Measurements from ENCODE around the gene PPIL6.
"Not testable (repeated sequence)": the region's sequence is repeated elsewhere in the genome, so short reads cannot be mapped to it uniquely, and the experiment has no call there.

Gene PPIL6

DNA sequence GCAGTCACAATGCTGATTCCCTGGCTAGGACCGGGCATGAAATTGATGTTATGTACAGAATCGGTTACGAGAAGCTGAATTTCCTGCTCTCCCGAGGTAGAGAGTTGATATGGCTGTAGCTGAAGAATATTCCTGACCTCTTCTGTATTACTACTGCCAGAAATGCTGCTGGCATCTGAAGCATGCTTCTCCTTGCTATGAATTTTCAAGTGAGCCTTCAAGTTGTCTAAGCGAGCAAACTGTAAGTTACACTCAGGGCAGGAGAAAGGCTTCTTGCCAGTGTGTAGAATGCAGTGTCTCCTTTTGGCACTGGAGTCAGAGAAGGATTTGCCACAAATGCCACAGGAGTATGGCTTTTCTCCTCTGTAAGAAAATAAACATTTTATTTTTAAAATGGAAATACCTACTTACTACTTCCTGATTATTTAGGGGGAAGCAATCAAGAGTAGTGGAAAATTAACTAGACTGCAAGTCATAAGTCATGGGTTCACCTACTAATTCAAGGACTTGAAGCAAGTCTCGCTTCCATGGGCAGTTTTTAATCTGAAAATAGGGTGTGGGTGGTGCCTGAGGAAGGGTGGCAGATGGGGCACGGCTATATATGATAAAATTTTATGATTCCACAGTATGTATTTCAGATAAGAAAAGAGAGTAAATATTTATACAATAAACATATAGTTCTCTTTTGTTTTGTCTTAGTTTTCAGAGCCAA, 25.9 kb upstream of the PPIL6 start:
- no peak for DNase-seq (ENCODE audit: low read depth)

DNA sequence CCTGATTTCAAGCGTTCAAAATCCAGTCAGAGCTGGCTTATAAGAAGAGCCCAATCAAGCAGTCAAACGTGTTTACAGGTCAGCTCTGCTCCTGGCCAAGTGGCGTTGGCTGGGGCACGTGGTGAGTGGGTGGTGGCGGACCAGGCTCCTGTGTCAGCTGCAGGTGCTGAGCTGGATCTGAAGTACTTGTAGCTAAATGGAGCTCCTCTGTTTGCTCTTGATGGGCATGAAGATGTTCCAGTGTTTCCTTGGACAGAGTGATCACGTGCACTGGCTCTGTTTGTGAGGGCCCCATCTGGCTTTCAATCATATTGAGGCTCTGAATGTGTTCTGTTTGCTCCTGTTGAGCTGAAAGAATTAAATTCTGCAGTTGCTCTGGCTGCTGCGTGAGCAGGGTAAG, 25.3 kb upstream of the PPIL6 start:
- no peak for DNase-seq (ENCODE audit: low read depth)

DNA sequence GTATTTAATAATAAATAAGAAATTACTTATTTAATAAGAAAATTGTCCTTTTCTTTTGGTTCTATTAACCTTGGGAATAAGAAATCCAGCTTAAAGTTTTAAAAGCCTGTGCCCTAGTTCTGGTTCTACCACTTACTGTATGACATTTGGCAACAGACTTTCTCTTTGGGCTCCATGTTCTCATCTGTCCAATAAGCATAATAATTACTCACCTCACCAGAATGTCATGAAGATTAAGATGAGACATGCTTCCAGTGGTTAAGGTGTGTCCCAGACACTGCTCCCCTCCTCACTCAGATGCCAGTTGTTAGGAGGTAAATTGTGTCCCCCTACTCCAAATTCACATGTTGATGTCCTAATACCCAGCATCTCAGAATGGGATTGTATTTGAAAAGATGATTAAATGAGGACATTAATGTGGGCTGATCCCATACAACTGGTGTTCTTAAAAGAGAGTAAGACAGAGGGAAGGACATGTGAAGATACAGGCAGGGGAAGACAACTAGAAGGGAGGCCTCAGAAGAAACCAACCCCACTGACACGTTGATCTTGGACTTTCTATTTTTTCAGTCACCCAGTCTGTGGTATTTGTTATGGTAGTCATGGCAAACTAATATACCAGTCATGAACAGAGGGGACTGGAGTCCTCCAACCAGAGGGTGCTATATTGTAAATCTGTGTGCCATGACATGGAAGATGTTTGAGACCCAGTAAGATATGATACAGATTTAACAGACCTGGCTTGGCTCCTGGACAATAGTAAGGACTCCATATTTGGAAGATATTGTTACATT, 21.5 kb upstream of the PPIL6 start:
- peak; percentile 26 for DNase-seq (ENCODE audit: low read depth)

DNA sequence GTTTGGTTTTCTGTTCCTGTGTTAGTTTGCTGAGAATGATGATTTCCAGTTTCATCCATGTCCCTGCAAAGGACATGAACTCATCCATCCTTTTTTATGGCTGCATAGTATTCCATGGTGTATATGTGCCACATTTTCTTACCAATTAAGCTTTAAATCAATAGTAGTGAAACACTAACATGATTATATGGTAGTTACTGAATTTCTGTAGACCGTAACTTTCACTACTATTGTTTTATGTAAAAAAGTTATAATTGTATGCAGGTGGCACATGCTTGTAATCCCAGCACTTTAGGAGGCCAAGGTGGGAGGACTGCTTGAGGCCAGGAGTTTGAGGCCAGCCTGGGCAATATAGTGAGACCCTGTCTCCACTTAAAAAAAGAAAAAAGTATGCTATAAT, 20.8 kb upstream of the PPIL6 start:
- not testable (repeated sequence) for DNase-seq (ENCODE audit: low read depth)

DNA sequence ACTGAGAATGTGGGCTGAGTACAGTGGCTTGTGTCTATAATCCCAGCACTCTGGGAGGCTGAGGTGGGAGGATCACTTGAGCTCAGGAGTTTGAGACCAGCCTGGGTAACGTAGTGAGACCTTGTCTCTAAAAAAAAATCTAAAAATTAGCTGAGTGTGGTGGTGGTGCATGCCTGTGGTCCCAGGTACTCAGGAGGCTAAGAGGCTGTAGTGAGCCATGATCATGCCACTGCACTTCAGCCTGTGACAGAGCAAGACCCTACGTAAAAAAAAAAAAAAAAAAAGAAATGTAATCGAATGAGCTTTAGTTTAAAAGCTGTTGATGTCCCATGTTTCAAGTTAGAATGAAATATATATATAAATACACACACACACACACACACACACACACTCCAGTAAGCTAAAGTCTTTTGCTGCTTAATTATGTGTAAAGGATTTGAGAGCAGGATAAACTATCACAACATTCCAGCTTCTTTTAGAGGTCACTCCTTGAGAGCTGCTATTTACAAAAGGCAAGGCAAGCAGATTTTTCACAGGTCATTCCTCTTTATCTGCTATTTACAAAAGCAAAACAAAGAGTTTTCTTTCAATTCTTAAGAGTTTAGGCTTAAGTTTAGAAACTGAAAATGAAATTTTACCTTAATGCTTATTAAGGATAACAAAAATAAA, 19.9 kb upstream of the PPIL6 start:
- DNase-seq (ENCODE audit: low read depth), result no peak

DNA sequence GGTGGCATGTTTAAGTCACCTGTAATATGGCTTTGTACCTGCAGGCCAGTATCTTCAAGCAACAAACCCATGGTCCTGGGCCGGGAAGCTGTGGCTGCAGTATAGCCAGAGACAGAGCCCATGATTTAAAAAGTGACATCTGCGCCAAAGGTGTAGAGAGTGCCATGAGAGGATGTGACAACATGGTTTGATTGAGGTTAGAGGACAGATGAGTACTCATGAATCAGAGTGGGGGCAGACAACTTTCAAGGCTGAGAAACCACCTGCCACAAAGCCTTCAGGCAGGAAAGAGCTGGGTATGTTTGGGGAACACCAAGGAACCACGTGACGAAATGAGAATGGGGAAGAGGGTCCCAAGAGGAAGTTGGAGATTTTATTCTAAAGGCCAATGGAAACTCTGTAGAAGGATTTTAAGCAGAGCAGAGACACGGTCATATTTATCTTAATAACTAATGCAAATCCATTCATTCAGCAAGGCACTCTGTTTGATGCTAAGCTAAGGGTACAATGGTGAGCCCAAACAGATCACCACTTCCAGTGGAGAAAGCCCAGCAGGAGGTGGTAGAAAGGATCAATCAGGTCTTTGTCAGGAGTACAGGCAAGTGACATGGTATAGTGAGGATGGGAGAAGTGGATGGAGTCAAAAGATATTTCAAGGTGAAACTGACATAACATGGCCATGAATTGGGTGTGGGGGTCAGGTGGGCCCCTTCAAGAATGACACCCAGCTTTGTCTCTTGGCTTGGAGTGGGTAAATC, 18.5 kb upstream of the PPIL6 start:
- no peak for DNase-seq (ENCODE audit: low read depth)

DNA sequence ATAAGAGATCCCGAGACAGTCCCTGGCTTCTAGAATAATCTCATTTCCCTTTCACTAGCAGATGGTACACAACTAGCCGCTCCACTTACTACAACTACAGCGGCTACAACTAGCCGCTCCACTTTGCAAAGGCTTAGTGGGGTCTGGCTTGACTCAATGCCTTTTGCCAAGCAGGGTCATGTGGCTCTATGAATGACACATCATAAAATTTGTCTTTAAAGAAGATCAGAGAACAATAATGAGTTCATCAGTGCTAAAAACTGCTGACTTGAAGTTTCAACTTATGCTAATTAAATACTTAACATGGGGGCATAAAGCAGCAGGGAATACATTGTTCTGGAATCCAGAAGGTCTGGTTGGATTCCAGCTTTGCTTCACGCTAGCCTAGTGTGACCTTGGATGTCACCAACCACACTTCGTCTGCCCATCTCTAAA, 17.2 kb upstream of the PPIL6 start:
- no peak for DNase-seq (ENCODE audit: low read depth)

DNA sequence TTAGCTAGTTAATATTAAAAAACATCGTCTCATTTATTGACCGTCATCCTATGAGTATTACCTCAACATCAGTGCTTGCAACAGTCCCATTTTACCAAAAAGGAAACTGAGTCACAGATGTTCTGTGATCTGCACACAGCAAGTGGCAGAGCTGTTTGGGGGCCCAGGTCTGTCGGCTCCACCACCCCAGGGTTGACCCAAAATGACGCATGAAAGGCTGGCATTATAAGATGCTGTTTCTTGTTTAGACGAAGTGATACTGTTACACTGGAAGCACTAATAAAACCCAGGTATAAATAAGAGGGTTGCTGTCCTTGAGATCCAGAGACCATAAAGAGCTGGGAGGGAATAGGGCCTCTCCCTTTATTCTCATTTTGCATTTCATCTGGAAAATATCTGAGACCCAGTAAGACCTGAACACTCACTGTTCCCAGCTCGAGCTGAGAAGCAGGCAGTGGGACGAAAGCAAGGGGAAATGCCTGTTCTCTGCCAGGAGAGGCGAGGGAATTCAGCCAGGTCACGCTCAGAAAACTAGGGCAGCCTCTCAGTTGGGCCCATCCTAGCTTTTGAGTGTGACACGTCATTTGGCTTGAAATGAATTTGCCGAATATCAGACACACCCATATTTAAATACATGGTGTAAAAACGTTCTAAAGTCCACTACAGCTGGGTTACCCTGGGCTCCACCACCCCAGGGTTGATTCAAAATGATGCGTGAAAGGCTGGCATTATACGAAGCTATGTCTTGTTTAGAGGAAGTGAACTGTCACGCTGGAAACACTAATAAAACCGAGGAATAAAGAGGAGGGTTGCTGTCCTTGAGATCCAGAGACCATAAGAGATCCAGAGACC, 16.5 kb upstream of the PPIL6 start:
- peak; percentile 11 for DNase-seq (ENCODE audit: low read depth)

DNA sequence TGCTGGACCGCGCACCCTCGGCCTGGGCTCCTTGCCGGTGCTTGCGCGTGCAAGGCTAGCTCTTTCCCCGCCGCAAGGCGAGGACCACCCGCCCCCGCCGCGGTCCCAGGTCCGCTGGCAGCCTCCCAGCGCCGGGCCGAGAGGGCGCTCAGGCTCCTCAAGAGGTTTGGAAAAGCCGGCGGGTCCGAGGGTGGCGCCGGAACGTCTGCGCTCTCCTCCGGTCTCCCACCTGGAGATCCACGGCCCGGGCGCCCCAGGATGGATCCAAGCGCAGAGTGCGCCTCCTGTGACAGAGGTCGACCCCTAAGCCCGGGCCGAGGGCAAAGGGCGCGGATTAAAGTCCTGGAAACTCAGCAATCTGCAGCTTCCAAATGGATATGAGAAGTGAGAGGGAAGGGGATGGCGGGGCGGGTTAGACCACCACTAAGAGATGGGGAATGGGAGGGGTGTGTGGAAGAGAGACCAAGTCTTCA, 15.7 kb upstream of the PPIL6 start:
- no peak for DNase-seq (ENCODE audit: low read depth)

DNA sequence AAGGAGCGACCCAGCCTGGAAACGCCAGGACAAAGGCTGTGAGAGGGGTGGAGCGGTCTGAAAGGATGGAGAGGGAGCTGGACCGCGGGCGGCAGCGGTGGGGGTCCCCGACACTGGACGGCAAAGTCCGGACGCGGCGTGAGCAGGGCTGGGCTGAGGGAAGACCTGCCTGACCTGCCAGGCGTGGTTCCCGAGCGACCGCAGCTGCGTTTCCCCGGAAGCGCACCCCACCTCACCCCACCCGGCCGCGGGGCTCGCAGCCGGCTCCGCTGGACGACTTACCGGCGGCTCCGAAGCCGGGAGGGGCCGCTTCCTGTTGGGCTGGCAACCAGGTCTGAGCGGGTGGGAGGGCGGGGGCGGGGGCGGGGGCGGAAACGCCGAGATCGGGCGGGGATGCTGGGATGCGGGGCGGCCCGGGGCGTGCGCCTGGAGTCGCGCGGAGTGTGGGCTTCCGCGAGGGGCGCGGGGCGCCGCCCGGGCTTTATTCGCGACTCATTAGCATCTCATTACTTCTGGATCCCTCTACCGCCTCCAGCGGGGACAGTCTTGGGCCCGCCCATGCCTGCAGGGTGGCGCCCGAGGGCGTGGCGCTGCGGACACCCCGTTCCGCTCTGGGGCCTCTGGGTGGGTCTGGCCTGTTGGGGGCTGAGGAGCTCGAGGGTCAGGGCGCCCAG, 15.1 kb upstream of the PPIL6 start, which contains the start of gene MICAL1:
TSS of gene MICAL1 (minus strand) at position 336 of the 674 bp plus-strand sequence. CDS start 1,576 bp downstream, outside the sequence.
- peak; percentile 54 for DNase-seq (ENCODE audit: low read depth)

DNA sequence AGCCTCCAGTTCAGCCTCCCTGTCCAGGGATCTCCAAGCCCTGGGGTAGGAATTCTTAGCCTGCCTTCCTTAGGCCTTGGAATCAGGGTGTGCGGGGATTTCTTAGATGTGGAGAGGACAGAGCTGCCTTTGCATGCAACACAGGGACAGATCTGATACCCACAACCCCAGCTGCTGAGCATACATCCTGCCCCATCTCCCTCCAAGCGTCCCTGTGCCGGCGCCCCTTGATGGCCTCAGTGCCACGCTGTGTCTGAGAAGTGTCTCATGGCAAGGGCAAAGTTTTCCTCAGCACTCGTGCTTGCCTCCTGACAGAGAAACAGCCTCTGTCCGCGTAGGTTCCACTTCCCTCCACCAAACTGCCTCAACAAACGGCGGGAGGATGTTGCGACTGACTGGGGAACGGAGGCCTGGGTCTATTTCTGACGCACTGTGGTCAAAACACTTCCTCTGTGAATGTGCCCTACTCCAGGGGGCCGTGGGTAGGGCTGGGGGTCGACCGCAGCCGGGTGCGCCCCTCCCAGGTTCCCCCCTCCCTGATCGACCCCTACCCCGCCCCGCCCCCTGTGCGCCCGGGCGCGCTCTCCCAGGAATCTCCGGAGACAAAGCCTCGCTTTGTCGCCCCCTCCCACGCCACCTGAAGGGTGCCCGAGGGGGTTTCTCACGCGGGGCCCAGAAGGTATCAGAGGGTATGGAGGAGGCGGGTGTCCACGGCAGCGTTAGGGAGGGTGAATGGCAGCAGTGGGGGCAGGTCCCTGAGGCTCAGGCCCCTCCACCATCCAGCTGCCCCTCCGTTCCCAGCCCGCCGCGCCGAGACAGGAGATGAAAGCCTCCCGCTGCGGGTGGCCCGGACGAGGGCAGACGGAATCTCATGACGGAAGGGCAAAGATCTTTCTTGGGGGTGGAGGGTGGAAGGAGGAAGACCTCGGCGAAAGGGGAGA, 14.3 kb upstream of the PPIL6 start:
- DNase-seq (ENCODE audit: low read depth), result peak; percentile 31

DNA sequence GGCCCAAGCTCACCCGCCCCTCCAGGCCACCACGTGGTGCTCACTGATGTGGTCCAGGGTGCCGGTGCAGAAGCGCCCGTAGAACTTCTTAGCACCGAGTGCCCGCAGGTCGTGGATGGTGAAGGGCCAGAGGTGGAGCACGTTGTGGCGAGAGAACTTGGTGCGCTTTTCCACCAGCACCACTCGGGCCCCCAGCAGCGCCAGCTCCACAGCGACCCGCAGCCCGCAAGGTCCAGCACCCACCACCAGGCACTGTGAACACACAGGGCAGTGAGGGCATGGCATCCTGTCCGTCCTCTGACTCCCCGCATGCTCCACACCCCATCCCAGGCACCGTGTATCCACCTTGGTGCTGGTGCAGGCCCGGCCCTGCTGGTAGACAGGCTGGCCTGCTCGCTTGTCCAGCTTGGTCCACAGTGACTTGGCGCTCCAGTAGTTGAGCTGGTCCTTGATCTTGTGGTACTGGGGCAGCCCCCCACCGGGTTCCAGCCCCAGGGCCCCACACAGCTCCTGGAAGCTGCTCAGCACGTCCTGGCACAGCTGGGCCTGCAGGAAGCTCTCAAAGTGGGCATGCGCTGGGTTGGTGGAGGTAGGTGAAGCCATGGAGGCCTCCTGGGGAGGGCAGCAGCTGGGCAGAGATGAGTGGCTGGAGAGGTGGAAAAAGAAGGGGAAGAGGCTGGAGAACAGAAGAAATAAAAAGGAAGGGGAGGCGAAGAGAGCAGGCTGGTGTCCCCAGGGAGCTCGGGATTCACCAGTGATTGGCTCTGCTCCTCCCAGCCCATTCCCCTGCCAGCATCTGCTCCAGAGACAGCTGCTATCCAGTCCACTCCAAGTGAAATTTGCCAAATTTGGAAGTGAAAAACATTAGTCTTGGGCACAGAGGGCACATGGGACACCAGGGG, 13.4 kb upstream of the PPIL6 start:
- no peak for DNase-seq (ENCODE audit: low read depth)

DNA sequence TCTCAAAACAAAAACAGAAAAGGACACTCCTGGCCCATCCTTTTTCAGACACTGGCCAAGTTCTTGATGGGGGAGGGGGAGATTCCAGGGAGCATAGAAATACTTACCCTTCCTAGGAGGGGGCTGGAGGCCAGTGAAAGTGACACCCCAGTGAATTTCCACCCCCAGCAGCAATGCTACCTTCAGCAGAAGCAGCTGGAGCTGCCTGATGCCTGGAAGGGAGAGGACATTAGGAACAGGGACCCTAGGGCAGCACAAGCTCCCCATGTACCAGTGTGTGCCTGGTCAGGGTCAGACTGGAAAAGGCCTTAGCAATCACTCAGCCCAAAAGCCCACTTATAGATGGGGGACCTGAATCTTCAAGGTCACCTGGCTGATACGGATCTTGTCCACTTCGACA, 12.7 kb upstream of the PPIL6 start:
- DNase-seq (ENCODE audit: low read depth), result no peak

DNA sequence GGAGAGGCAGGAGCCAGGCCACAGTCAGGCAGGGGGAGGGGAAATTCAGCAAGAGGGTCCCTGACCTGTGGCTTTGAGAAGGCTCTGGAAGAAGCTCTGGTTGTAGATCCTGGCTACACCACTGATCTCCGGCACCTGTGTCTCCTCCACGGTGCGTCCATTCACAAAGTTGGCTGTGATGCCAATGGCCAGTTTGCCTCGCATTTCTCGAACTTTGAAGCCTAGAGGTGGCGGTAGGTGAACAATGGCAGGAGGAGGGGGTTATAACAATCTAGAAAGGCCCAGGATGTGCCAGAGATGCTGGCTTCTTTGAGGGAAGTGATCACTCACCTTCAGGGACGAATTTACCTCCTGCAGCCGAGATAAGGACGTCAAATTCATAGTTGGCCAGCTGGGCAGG, 11.8 kb upstream of the PPIL6 start:
- no peak for DNase-seq (ENCODE audit: low read depth)

DNA sequence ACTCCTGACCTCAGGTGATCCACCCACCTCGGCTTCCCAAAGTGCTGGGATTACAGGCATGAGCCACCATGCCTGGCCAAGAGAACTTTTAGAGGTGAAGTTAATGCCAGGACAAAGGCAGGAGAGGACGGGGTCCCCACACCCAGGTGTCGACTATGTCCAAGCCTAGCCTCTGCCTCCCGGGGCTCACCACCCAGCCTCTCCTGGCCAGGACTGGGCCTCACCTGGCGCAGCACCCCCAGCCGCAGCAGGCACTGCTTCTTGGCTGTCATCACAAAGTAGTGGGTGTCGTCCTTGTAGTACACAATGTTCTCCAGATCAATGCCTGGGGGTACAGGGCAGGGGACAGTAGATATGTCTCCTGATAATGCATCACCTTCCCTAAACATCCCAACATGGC, 10.9 kb upstream of the PPIL6 start:
- no peak for DNase-seq (ENCODE audit: low read depth)

DNA sequence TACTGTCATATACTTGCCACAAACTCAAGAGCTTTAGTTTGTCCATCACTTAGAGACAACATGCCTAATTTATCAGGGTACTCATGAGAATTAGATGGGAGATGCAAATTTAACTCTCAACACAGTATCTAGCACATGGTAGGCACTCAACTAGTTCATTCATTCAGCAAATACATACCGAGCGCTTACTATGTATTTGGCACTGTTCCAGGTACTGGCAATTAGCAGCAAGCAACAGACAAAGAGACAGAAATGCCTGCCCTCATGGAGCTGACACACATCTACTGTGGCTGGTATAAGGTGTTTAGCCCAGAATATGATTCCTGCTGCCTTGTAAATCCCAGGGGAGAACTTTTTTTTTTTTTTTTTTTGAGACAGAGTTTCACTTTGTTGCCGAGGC, 10.4 kb upstream of the PPIL6 start:
- DNase-seq (ENCODE audit: low read depth), result no peak

DNA sequence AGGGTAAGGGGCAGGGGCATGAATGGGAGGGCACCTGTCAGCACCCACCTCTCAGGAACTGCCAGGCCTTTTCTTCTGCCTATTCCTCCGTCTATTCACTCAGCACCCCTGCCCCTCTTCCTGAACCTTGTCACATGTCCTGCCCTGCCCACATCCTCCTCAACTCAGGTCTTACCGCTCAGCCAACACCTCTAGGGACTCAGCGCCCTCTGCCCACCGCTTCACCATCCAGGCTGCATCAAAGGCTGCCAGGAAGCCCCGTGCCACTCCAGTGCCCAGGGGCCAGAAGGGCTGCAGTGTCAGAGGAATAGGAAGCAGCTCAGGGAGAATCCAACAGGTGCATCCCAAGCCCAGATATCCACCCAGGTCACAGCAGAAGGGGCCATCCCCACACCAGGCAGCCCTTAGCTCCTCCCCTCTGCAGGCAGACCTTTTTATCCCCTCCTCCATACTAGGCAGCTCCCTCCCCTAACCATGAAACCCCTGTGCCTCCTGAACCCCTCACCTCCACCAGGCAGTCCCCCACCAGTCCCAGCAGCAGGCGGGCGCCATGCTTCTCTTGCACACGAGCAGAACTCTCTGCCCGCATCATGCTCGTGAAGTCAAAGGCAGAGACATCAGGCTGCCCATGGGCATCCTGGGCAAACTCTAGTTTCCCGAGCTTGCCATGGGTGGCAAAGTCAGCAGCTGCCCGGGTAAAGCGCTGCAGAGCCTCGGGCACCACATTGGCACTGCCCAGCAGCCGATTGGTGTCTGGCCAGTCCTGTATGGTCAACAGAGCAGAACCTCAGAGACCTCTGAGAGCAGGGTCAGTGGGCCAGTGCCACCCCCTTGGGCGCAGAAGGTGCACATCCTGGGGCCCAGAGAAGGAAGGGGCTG, 9.6 kb upstream of the PPIL6 start:
- DNase-seq (ENCODE audit: low read depth), result no peak
